Pancreas (tissue), 10 donors: ENCODE data around the gene BCAS1. TPM values are rescaled to one million over a fixed set of nuclear protein-coding genes. Genes with fewer than 3 reads are reported as not detected.
A peak's percentile ranks its signal among the peaks of the same experiment; 100 is the strongest.

Experiments
- ATAC-seq, 4 donors: fragments of 200-7000 bp; cut with Tn5 transposase; one replicate each; pipeline versions ENCODE4 v1.8.0 to v1.9.1; 2020; ENCODE audit warnings: mild to moderate bottlenecking in 4 of 4, moderate library complexity in 4 of 4
- DNase-seq, 6 donors: peaks; one replicate each; pipeline ENCODE4 v3.0.0-alpha.2; 2020
- FAIRE-seq: peaks from 2 replicates; lab custom pipeline; 2012; peaks lifted over from hg19 to GRCh38; lab: Jason Lieb, UNC
- H3K27ac ChIP-seq, 4 donors: fragments of 200-600 bp; sonication (generic); 1 replicate in 3 of 4; 2 replicates in 1 of 4; pipeline versions ENCODE4 v1.5.0 to v1.8.0; 2020
- H3K27me3 ChIP-seq, 4 donors: fragments of 200-600 bp; one replicate each; pipeline ENCODE4 v1.8.0; 2021
- H3K36me3 ChIP-seq, 3 donors: fragments of 200-600 bp; sonication (generic) in 1 of 3; one replicate each; pipeline versions ENCODE4 v1.5.0 to v1.8.0; 2020 to 2021
- H3K4me1 ChIP-seq, 3 donors: fragments of 200-600 bp; one replicate each; pipeline ENCODE4 v1.8.0; 2021
- H3K4me3 ChIP-seq, 4 donors: fragments of 200-600 bp; sonication (generic) in 2 of 4; one replicate each; pipeline versions ENCODE4 v1.5.0 to v1.8.0; 2020 to 2021
- H3K9me3 ChIP-seq, 4 donors: fragments of 200-600 bp; one replicate each; pipeline ENCODE4 v1.8.0; 2021
- CTCF ChIP-seq, 4 donors: fragments of 200-600 bp; sonication (generic) in 3 of 4; IDR thresholded peaks; one replicate each; pipeline versions ENCODE4 v1.5.0 to v1.8.0; 2021; ENCODE audit warnings: antibody characterized with exemption in 4 of 4
- WGBS, 2 donors: extraction: QIAGEN DNeasy Blood & Tissue Kit; methylation state at CpG; one replicate each; pipeline ENCODE4 v1.1.7; 2013; 5-methylcytosine and 5-hydroxymethylcytosine counted together
- intact Hi-C, 3 donors: fragments of 100-400 bp; cut with DNase I; formaldehyde crosslinking; loops; one replicate each; pipeline versions ENCODE4 v1.11.1 to v1.14.2; 2022
- polyA plus RNA-seq, 2 donors: library from polyadenylated mRNA; stranded (reverse); fragments of 200-250 nt; gene quantifications; one replicate each; pipeline ENCODE4 v1.2.3, GENCODE V29; 2013
- total RNA-seq, 6 donors: library from RNA; stranded (reverse); fragmentation: NEBNext Ultra II Directional in 4 of 6; extraction: Animal tissue kit (Norgen Biotek cat#: 25700) in 4 of 6; gene quantifications; one replicate each; pipeline versions ENCODE4 v1.2.1 to v1.2.4, GENCODE V29; 2021 to 2023
- donor health status: healthy with polysubstance abuse.
- donor health status: DM: no; HTN: no; CAD: no; lungs with moderate emphysema.
- donor health status: DM: no; HTN: no; CAD: no.
- donor health status: control.
- donor health status: control.
- donor health status: Bipolar disorder and iron deficiency.
- donor health status: DM: yes; HTN: yes; CAD: no.
- donor health status: DM: no; HTN: no; CAD: no.
- donor health status: DM: no; HTN: no; CAD: no.
- donor health status: DM: yes; HTN: yes; CAD: no.

Gene BCAS1
- total and polyA plus RNA-seq, 8 donors, result 0.20 to 0.85 (median 0.61) TPM

- FAIRE-seq (no peak), DNase-seq (no peak), ATAC-seq (no peak)
- Histone ChIP-seq H3K9me3 (no peaks in the 10 kb centered on the region), H3K4me3 (no peak overlapping the region), H3K27me3 (no peaks in the 10 kb centered on the region), H3K4me1 (no peaks in the 10 kb centered on the region), H3K27ac (no peak overlapping the region), H3K36me3 (no peaks in the 10 kb centered on the region)
- WGBS, 2 donors, result 61 to 71% methylated on average over 1 of the region's 1 CpG
- TF ChIP-seq CTCF (IDR thresholded peaks at IDR 0.05), result no peak
- intact Hi-C loops, result no loop called here
Measured at GRCh38 chr20:54088430-54088829, 18.0 kb upstream of the BCAS1 start.

- no peak for TF ChIP-seq CTCF (IDR thresholded peaks at IDR 0.05)
- H3K4me3 ChIP-seq, result no peak overlapping the region
- ATAC-seq, result no peak
Measured at GRCh38 chr20:54086507-54087039, 16.2 kb upstream of the BCAS1 start.

GRCh38 chr20:54085910-54086309 is 15.5 kb upstream of the BCAS1 start:
- no peak overlapping the region for H3K27ac ChIP-seq

More at GRCh38 chr20:54086507-54087039, 16.2 kb upstream of the BCAS1 start:
- Histone ChIP-seq H3K9me3 (no peaks in the 10 kb centered on the region), H3K4me1 (no peaks in the 10 kb centered on the region), H3K36me3 (no peaks in the 10 kb centered on the region), H3K27me3 (no peaks in the 10 kb centered on the region), H3K27ac (no peak overlapping the region)
- DNase-seq (no peak), FAIRE-seq (no peak)
- intact Hi-C loops, result no loop called here
- 69 to 70% methylated on average over 12 of the region's 12 CpGs for WGBS, 2 donors

GRCh38 chr20:54085425-54085824 is 15.0 kb upstream of the BCAS1 start:
- ATAC-seq (no peak), DNase-seq (no peak), FAIRE-seq (no peak)
- no peak for TF ChIP-seq CTCF (IDR thresholded peaks at IDR 0.05)
- no peak overlapping the region for H3K4me3 ChIP-seq
- H3K9me3 ChIP-seq, result no peaks in the 10 kb centered on the region
- H3K27me3 ChIP-seq, result no peaks in the 10 kb centered on the region
- H3K27ac ChIP-seq, result no peak overlapping the region
- WGBS, 2 donors, result 78 to 79% methylated on average over 1 of the region's 1 CpG
- H3K4me1 ChIP-seq, result no peaks in the 10 kb centered on the region
- H3K36me3 ChIP-seq, result no peaks in the 10 kb centered on the region
- intact Hi-C loops, result no loop called here

More at GRCh38 chr20:54085910-54086309, 15.5 kb upstream of the BCAS1 start:
- no peaks in the 10 kb centered on the region for H3K4me1 ChIP-seq
- no peak for ATAC-seq
- DNase-seq, result no peak
- no peaks in the 10 kb centered on the region for H3K36me3 ChIP-seq
- no peaks in the 10 kb centered on the region for H3K27me3 ChIP-seq
- FAIRE-seq, result no peak
- no peak for TF ChIP-seq CTCF (IDR thresholded peaks at IDR 0.05)
- WGBS, 2 donors, result 76 to 84% methylated on average over 3 of the region's 3 CpGs
- no peaks in the 10 kb centered on the region for H3K9me3 ChIP-seq
- intact Hi-C loops, result no loop called here
- H3K4me3 ChIP-seq, result no peak overlapping the region

- 62 to 69% methylated on average over 5 of the region's 5 CpGs for WGBS, 2 donors
- intact Hi-C loops, result no loop called here
- no peaks in the 10 kb centered on the region for H3K4me1 ChIP-seq
- no peaks in the 10 kb centered on the region for H3K36me3 ChIP-seq
- H3K9me3 ChIP-seq, result no peaks in the 10 kb centered on the region
- FAIRE-seq (no peak), DNase-seq (no peak), ATAC-seq (peak in 2 of 4 donors; percentile 37 to 60)
- no peak for TF ChIP-seq CTCF (IDR thresholded peaks at IDR 0.05)
- H3K27me3 ChIP-seq, result no peaks in the 10 kb centered on the region
- H3K27ac ChIP-seq, result no peak overlapping the region
- no peak overlapping the region for H3K4me3 ChIP-seq
Measured at GRCh38 chr20:54084727-54085388, 14.5 kb upstream of the BCAS1 start.
